ENCODE results near the gene ARRB2.
A peak's percentile ranks its signal among the peaks of the same experiment; 100 is the strongest.
"Not testable (repeated sequence)": the region's sequence is repeated elsewhere in the genome, so short reads cannot be mapped to it uniquely, and the experiment has no call there.

ARRB2 gene

GRCh38 chr17:4709794-4710692 lies at the start of gene ARRB2:
ARRB2 (plus strand) TSS chr17:4710632; CDS start chr17:4710722, 90 bp downstream.
- DNase-seq (ENCODE audit: low spot score), result peak; percentile 90

GRCh38 chr17:4663711-4664110 lies 46.7 kb upstream of the ARRB2 start:
- no peak for DNase-seq (ENCODE audit: low spot score)

GRCh38 chr17:4664230-4664629 lies 46.2 kb upstream of the ARRB2 start:
- no peak for DNase-seq (ENCODE audit: low spot score)

DNA sequence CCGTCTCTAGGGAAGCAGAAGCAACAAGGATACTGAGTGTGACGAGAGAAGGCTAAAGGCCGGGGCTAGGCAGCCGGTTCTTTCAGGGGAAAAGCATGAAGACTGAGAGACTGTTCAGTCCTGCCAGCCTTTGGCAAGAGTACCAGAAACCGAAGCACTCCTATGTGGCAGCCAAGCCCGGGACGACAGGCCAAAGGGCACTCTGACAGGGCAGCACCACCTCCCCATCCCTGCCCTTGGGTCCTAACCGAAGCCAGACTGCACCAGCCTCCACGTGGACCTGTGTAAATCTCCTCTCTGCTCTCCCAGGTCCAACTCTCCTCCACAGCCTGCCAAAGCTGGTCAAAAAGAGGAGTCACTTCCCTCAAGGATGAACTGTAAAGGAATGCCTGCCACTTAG lies 45.4 kb upstream of the ARRB2 start:
- no peak for DNase-seq (ENCODE audit: low spot score)

DNA sequence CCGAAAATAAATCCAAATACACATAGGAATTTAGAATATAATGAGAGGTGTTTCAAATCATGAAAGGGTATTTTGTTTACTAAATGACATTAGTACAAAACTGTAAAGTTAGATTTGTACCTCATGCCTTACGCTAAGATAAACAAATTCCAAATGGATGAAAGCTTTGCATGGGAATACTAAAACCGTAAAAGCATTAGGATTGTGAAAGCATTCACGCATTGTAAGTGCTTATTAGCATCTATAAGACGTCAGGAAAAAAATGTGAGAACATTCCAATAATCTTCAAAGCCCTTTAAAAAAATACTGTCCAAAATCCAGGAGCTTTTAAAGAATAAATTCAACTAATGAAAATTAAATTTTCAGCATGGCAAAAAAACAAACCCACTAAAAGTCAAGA lies 44.1 kb upstream of the ARRB2 start:
- DNase-seq (ENCODE audit: low spot score), result no peak

GRCh38 chr17:4667166-4667565 lies 43.3 kb upstream of the ARRB2 start:
- no peak for DNase-seq (ENCODE audit: low spot score)

- no peak for DNase-seq (ENCODE audit: low spot score)
Observed at GRCh38 chr17:4672055-4672630, 38.3 kb upstream of the ARRB2 start.

DNA sequence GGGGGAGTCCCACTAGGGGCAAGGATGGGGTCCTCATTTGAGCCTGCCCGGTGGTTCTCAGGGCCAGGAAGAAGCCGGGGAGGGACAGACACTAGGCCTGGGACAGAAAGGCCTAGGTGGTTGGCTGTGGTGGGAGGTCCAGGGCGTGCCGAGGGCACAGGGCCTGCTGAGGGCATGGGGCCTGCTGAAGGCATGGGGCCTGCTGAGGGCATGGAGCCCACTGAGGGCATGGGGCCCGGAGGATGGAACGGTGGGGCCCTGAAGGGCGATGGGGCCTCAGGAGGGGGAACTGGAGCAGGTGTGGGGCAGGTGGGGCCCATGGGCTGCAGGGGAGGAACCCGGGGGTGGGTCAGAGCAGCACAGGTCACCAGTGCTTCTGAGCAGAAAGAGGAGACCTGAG lies 37.7 kb upstream of the ARRB2 start:
- no peak for DNase-seq (ENCODE audit: low spot score)

DNA sequence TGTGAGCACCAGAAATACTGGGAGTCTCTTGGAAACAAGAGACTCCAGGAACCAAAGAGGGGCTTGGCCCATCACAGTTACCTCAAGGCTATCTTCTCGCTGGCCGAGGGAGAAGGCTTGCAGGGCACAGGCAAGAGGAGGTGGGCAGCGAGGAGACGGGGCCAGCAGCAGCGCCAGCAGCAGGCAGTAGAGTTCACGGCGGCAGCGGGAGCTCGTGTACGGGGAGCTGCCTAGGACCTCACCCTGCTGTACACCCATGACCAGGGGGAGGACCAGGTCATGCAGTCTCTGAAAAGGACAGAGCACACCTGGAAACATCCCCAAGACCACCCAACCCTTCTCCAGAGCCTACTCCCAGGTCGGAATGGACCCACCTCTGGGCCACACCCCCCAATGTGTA lies 37.3 kb upstream of the ARRB2 start:
- DNase-seq (ENCODE audit: low spot score), result no peak

- DNase-seq (ENCODE audit: low spot score), result no peak
Observed at GRCh38 chr17:4673986-4674684, 36.3 kb upstream of the ARRB2 start.

- DNase-seq (ENCODE audit: low spot score), result no peak
Observed at GRCh38 chr17:4674685-4674998, 35.8 kb upstream of the ARRB2 start.

DNA sequence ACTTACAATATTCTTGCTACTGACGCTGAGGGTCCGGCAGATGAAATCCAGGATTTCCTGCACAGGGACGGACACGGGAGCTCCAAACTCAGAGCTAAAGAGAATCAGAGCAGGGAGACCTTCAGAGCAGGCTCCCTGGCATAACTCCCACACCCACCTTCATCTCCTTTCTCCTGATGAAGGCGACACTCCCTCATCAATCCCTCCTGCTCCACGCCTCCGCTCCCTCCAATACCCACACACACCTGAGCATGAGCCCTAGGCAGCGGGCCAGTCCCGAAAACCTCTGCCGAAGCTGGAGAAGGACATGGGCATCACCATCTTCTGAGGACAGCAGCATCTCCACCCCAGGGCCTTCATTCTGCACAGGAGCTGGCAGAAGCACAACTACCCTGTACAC lies 34.6 kb upstream of the ARRB2 start:
- DNase-seq (ENCODE audit: low spot score), result no peak

- no peak for DNase-seq (ENCODE audit: low spot score)
Observed at GRCh38 chr17:4676791-4677190, 33.6 kb upstream of the ARRB2 start.

DNA sequence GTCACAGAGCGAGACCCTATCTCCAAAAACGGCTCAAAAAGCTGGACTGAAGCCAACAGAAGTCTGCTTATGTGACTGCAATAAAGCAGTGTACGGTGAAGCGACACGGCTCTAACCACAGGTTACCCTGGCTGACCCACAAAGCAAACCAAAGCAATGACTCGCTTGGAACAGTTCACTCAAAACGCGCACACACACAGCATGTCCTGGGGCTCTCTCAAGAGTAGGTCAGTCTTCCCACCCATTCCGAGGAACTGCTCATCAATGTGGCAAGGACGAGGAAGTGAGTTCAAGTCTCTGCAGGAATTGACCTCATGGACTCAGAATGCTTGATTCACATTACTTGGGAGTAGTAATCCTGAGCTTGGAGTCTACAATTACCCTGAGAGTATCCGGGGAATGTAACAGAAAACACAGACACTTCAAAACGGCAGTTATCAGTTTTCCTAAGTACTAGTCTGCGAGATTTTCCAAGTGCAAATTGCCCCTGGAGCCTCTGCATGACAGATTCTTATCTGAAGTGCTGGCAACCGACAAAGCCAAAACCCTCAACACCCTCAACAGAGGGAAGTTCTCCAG lies 31.9 kb upstream of the ARRB2 start:
- peak; percentile 87 for DNase-seq (ENCODE audit: low spot score)

- DNase-seq (ENCODE audit: low spot score), result peak; percentile 28
Observed at GRCh38 chr17:4679658-4680057, 30.8 kb upstream of the ARRB2 start.

DNA sequence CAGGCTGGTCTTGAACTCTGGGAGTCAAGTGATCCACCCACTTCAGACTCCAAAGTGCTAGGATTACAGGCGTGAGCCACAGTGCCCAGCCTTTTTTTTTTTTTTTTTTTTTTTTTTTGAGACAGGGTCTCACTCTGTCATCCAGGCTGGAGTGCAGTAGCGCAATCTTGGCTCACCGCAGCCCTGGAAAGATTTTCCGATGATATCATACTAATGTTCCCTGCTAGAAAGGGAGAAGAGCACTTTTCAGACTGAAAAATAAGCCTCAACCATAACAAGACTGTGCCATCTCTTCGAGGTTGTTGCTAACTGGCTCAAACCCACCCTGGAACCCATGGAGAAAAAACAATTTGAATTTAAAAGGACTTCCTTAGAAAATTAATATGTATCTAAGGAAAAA lies 26.7 kb upstream of the ARRB2 start:
- DNase-seq (ENCODE audit: low spot score), result not testable (repeated sequence)

DNA sequence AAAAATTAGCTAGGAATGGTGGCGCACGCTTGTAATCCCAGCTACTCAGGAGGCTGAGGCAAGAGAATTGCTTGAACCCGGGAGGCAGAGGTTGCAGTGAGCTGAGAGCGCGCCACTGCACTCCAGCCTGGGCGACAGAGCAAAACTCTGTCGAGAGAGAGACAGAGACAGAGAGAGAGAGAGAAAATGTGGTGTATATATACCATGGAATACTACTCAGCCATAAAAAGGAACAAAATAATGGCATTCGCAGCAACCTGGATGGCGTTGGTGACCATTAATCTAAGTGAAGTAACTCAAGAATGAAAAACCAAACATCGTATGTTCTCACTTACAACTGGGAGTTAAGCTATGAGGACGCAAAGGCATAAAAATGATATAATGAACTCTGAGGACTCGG lies 20.6 kb upstream of the ARRB2 start:
- DNase-seq (ENCODE audit: low spot score), result not testable (repeated sequence)

DNA sequence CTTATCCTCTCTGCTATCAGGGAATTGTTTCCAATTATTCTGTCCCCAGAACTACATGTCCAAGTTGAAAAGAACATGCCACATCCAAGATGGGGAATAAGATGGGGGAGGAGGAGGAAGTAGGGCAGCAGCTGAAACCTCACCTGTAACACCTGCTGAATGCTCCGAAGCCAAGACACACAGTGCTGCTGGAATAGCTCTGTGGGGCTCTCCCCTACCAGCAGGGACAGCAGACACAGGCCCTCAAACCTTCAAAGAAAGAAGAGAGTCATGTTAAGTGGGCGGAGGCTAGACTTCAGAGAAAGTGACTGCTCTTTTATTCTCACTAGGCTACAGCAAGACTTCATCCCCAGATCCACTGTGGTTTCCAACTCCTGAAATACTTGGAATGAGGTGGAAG lies 19.7 kb upstream of the ARRB2 start:
- no peak for DNase-seq (ENCODE audit: low spot score)

DNA sequence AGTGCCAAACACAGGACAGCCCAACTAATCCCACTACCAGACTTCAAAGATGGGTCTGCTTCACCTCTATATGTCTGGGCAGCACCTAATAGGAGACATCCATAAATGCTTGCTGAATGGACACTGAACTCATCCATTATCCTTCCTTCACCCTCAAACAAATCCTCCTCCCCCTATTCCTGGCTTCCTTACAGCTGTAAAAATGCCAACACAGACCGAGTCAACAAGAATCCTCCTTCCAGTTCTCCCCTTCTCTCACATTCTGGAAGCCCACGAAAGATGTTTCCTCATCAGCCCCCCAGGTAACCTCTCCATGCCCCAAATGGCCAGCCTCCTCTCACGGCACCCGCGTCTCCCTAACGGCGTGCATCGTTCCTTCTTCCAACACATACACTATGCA lies 18.7 kb upstream of the ARRB2 start:
- no peak for DNase-seq (ENCODE audit: low spot score)

DNA sequence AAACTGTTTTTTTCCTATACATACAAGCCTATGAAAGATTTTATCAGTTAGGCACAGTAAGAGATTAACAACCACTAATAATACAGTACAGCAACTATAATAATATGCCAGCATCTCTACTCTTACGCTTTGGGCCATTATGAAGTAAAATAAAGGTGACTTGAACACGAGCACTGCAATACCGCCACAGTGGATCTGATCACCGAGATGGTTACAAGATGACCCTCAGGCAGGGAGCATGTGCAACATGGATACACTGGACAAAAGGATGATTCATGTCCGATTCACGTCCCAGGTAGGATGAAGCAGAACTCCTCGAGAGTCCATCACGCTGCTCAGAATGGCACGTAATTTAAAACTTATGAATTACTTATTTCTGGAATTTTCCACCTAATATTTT lies 17.0 kb upstream of the ARRB2 start:
- no peak for DNase-seq (ENCODE audit: low spot score)

GRCh38 chr17:4696437-4696805 lies 14.0 kb upstream of the ARRB2 start:
- no peak for DNase-seq (ENCODE audit: low spot score)

GRCh38 chr17:4699401-4700056 lies 10.9 kb upstream of the ARRB2 start:
- not testable (repeated sequence) for DNase-seq (ENCODE audit: low spot score)

Measured in kidney capillary endothelial cell (primary cell).